ENCODE data around the gene PIAS4. TPM values are rescaled to one million over a fixed set of nuclear protein-coding genes. Genes with fewer than 3 reads are reported as not detected.
A peak's percentile ranks its signal among the peaks of the same experiment; 100 is the strongest.

PIAS4 gene
- total and polyA plus RNA-seq, 2 of the 13 experiments (the other 11 are each of a cell fraction or from before 2014, with no cell fraction given), result 9.0 to 20.1 TPM

DNA sequence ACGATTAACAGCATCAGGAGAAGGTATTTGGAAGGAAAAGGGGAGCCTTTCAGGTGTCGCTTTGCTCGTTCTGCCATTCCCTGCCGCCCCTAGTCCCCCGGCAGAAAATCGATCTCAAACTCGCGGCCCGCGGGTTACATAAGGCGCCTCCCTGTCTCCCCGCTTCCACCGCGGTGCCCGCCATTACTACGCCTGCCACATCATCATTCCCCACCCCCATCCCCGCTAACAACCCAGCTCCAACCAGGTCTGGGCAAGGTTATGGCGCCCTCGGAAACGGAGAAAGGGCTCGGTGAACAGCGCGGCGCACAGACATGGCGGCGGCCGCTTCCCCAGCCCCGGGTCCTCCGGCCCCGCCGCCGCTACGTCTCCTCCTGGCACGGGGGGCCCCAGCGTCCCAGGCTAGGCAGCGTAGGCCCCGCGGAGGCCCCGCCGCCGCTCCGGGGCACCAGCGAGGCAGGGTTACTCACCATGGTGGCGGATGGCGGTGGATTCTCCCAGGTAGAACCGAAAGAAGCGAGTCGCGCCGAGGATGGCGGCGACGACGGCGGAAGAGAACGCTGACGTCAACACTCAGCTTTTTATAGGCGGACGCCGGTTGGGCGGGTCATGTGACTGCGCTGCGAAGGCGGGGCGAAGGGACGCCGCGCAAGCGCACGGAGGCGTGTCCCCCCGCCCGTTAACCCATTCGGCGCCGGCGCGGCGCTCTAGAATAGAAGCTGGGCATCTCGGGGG is 22.5 kb upstream of the PIAS4 start, which contains the start of gene EEF2 (continued):
- TF ChIP-seq, protein P1, sequence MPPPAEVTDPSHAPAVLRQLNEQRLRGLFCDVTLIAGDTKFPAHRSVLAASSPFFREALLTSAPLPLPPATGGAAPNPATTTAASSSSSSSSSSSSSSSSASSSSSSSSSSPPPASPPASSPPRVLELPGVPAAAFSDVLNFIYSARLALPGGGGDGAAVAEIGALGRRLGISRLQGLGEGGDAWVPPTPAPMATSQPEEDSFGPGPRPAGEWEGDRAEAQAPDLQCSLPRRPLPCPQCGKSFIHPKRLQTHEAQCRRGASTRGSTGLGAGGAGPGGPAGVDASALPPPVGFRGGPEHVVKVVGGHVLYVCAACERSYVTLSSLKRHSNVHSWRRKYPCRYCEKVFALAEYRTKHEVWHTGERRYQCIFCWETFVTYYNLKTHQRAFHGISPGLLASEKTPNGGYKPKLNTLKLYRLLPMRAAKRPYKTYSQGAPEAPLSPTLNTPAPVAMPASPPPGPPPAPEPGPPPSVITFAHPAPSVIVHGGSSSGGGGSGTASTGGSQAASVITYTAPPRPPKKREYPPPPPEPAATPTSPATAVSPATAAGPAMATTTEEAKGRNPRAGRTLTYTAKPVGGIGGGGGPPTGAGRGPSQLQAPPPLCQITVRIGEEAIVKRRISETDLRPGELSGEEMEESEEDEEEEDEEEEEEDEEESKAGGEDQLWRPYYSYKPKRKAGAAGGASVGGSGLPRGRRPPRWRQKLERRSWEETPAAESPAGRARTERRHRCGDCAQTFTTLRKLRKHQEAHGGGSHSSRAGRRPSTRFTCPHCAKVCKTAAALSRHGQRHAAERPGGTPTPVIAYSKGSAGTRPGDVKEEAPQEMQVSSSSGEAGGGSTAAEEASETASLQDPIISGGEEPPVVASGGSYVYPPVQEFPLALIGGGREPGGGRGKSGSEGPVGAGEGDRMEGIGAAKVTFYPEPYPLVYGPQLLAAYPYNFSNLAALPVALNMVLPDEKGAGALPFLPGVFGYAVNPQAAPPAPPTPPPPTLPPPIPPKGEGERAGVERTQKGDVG (CRISPR knock-in tag; IDR thresholded peaks at IDR 0.05; ENCODE audit: borderline replicate concordance), result peak; percentile 41; the same call in 1 of the 2 replicates
- peak; percentile 49 for TF ChIP-seq TEAD3 (CRISPR knock-in tag; optimal IDR thresholded peaks at IDR 0.05; ENCODE audit: borderline replicate concordance)
- peak; percentile 74; the same call in 1 of the 2 replicates for TF ChIP-seq AKAP8 (CRISPR knock-in tag; IDR thresholded peaks at IDR 0.05)
- peak; percentile 48; the same call in 1 of the 2 replicates for TF ChIP-seq ZNF609 (CRISPR knock-in tag; IDR thresholded peaks at IDR 0.05; ENCODE audit: borderline replicate concordance)
- TF ChIP-seq HNRNPH1 (optimal IDR thresholded peaks at IDR 0.05; ENCODE audit: low read depth, low read length), result no peak
- TF ChIP-seq, protein P2, sequence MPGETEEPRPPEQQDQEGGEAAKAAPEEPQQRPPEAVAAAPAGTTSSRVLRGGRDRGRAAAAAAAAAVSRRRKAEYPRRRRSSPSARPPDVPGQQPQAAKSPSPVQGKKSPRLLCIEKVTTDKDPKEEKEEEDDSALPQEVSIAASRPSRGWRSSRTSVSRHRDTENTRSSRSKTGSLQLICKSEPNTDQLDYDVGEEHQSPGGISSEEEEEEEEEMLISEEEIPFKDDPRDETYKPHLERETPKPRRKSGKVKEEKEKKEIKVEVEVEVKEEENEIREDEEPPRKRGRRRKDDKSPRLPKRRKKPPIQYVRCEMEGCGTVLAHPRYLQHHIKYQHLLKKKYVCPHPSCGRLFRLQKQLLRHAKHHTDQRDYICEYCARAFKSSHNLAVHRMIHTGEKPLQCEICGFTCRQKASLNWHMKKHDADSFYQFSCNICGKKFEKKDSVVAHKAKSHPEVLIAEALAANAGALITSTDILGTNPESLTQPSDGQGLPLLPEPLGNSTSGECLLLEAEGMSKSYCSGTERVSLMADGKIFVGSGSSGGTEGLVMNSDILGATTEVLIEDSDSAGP (CRISPR knock-in tag; IDR thresholded peaks at IDR 0.05; ENCODE audit: borderline replicate concordance), result peak; percentile 96
- peak; percentile 65 for TF ChIP-seq FOSL2 (CRISPR knock-in tag; IDR thresholded peaks at IDR 0.05)
- peak; percentile 89 for TF ChIP-seq BRD4 (CRISPR knock-in tag; IDR thresholded peaks at IDR 0.05)
- TF ChIP-seq PRMT3 (CRISPR knock-in tag; IDR thresholded peaks at IDR 0.05; ENCODE audit: borderline replicate concordance, low read depth), result no peak
- TF ChIP-seq THAP9 (CRISPR knock-in tag; IDR thresholded peaks at IDR 0.05; ENCODE audit: borderline replicate concordance), result peak; percentile 83; the same call in 1 of the 2 replicates
- 0 out of 2 replicates have a peak, but pooled peaks have one; percentile 17 for TF ChIP-seq ZKSCAN8 (CRISPR knock-in tag; IDR thresholded peaks at IDR 0.05; ENCODE audit: borderline replicate concordance)
- 0 out of 2 replicates have a peak, but pooled peaks have one; percentile 77 for TF ChIP-seq NR1H2 (CRISPR knock-in tag; IDR thresholded peaks at IDR 0.05; ENCODE audit: borderline replicate concordance, low read depth)
- TF ChIP-seq PHB2 (IDR thresholded peaks at IDR 0.05; ENCODE audit: partially characterized antibody), result no peak
- peak; percentile 53 for TF ChIP-seq HCFC1 (IDR thresholded peaks at IDR 0.05; ENCODE audit: low read depth, low read length)
- TF ChIP-seq AHR (CRISPR knock-in tag; IDR thresholded peaks at IDR 0.05), result peak; percentile 89; the same call in 1 of the 2 replicates

Data from HepG2 (cell line).